ENCODE data around the gene ST3GAL3.

- TF ChIP-seq, protein P1, sequence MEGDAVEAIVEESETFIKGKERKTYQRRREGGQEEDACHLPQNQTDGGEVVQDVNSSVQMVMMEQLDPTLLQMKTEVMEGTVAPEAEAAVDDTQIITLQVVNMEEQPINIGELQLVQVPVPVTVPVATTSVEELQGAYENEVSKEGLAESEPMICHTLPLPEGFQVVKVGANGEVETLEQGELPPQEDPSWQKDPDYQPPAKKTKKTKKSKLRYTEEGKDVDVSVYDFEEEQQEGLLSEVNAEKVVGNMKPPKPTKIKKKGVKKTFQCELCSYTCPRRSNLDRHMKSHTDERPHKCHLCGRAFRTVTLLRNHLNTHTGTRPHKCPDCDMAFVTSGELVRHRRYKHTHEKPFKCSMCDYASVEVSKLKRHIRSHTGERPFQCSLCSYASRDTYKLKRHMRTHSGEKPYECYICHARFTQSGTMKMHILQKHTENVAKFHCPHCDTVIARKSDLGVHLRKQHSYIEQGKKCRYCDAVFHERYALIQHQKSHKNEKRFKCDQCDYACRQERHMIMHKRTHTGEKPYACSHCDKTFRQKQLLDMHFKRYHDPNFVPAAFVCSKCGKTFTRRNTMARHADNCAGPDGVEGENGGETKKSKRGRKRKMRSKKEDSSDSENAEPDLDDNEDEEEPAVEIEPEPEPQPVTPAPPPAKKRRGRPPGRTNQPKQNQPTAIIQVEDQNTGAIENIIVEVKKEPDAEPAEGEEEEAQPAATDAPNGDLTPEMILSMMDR (IDR thresholded peaks at IDR 0.05): no peak
- no peak for TF ChIP-seq POLR2A (IDR thresholded peaks at IDR 0.05)
Measured at GRCh38 chr1:43824795-43825194, 117.5 kb downstream of the ST3GAL3 start.

Data from right lobe of liver (tissue), 4 donors.